ENCODE data around the gene MUC15. TPM values are rescaled to one million over a fixed set of nuclear protein-coding genes. Genes with fewer than 3 reads are reported as not detected.

MUC15 gene
- total RNA-seq, 8 experiments from 2014 or later = 0.14 to 2.6 (median 0.38) TPM; not detected in 3

GRCh38 chr11:26557666-26558065 is 14.4 kb downstream of the MUC15 start:
- in situ Hi-C loops (cut with MboI; ENCODE audit: low pct_unique_long_range_greater_than_20kb in 2 of 9, low sequenced_read_pairs in 9 of 9, unreplicated experiment in 9 of 9) = loop anchor here in 3 of 9 experiments (10.0 kb wide), 3 partner anchors 233 to 263 kb away; no protein-coding TSS in a partner anchor
- Histone ChIP-seq H3K27ac (no peak overlapping the region), H3K4me3 (no peak overlapping the region), H3K4me1 (replicated peaks in 1 of 2) (no peaks in the 10 kb centered on the region)
- WGBS, 10 experiments = 0 to 89% (median 25%) methylated on average over 1 to 3 of the region's 3 CpGs; no CpG with 5 or more reads in 3 of the 10 experiments
- no peak for ATAC-seq (replicated peaks in 6 of 8)

GRCh38 chr11:26556582-26556981 is 15.5 kb downstream of the MUC15 start:
- no peak overlapping the region for H3K4me3 ChIP-seq
- H3K4me1 ChIP-seq (replicated peaks in 1 of 2) = no peaks in the 10 kb centered on the region
- no peak overlapping the region for H3K27ac ChIP-seq
- no peak for ATAC-seq (replicated peaks in 6 of 8)
- in situ Hi-C loops (cut with MboI; ENCODE audit: low pct_unique_long_range_greater_than_20kb in 2 of 9, low sequenced_read_pairs in 9 of 9, unreplicated experiment in 9 of 9) = loop anchor here in 3 of 9 experiments (10.0 kb wide), 3 partner anchors 232 to 262 kb away; no protein-coding TSS in a partner anchor
- WGBS, 10 experiments = 60 to 100% (median 94%) methylated on average over 1 of the region's 1 CpG; no CpG with 5 or more reads in 4 of the 10 experiments

GRCh38 chr11:26554455-26554854 is 17.6 kb downstream of the MUC15 start:
- 0 to 100% (median 88%) methylated on average over 1 to 5 of the region's 5 CpGs; no CpG with 5 or more reads in 2 of the 10 experiments for WGBS, 10 experiments
- Histone ChIP-seq H3K4me3 (no peak overlapping the region), H3K4me1 (replicated peaks in 1 of 2) (no peaks in the 10 kb centered on the region), H3K27ac (no peak overlapping the region)
- in situ Hi-C loops (cut with MboI; ENCODE audit: low pct_unique_long_range_greater_than_20kb in 2 of 9, low sequenced_read_pairs in 9 of 9, unreplicated experiment in 9 of 9) = loop anchor here in 3 of 9 experiments (10.0 kb wide), 3 partner anchors 230 to 260 kb away; no protein-coding TSS in a partner anchor
- ATAC-seq (replicated peaks in 6 of 8) = peak in 3 of 8 experiments; percentile 29 to 89 (median 72)

GRCh38 chr11:26553182-26553581 is 18.9 kb downstream of the MUC15 start:
- Histone ChIP-seq H3K27ac (no peak overlapping the region), H3K4me3 (no peak overlapping the region), H3K4me1 (replicated peaks in 1 of 2) (no peaks in the 10 kb centered on the region)
- in situ Hi-C loops (cut with MboI; ENCODE audit: low pct_unique_long_range_greater_than_20kb in 2 of 9, low sequenced_read_pairs in 9 of 9, unreplicated experiment in 9 of 9) = loop anchor here in 3 of 9 experiments (10.0 kb wide), 3 partner anchors 228 to 258 kb away; no protein-coding TSS in a partner anchor
- ATAC-seq (replicated peaks in 6 of 8) = no peak
- 13 to 100% (median 60%) methylated on average over 1 to 2 of the region's 2 CpGs; no CpG with 5 or more reads in 1 of the 10 experiments for WGBS, 10 experiments

- peak in 1 of 8 experiments; percentile 23 for ATAC-seq (replicated peaks in 6 of 8)
- no peak overlapping the region for H3K4me3 ChIP-seq
- H3K27ac ChIP-seq = no peak overlapping the region
- no peaks in the 10 kb centered on the region for H3K4me1 ChIP-seq (replicated peaks in 1 of 2)
- WGBS, 10 experiments = 0 to 100% (median 48%) methylated on average over 1 of the region's 1 CpG; no CpG with 5 or more reads in 4 of the 10 experiments
- in situ Hi-C loops (cut with MboI; ENCODE audit: low pct_unique_long_range_greater_than_20kb in 2 of 9, low sequenced_read_pairs in 9 of 9, unreplicated experiment in 9 of 9) = loop anchor here in 3 of 9 experiments (10.0 kb wide), 3 partner anchors 226 to 256 kb away; no protein-coding TSS in a partner anchor
Measured at GRCh38 chr11:26551186-26551801, 20.8 kb downstream of the MUC15 start.

- H3K4me3 ChIP-seq = no peak overlapping the region
- in situ Hi-C loops (cut with MboI; ENCODE audit: low pct_unique_long_range_greater_than_20kb in 2 of 9, low sequenced_read_pairs in 9 of 9, unreplicated experiment in 9 of 9) = loop anchor here in 3 of 9 experiments (10.0 kb wide), 3 partner anchors 225 to 255 kb away; no protein-coding TSS in a partner anchor
- H3K4me1 ChIP-seq (replicated peaks in 1 of 2) = no peaks in the 10 kb centered on the region
- ATAC-seq (replicated peaks in 6 of 8) = no peak
- 8 to 100% (median 86%) methylated on average over 1 of the region's 1 CpG; no CpG with 5 or more reads in 1 of the 10 experiments for WGBS, 10 experiments
- H3K27ac ChIP-seq = no peak overlapping the region
Measured at GRCh38 chr11:26550022-26550421, 22.0 kb downstream of the MUC15 start.

- 0 to 100% (median 30%) methylated on average over 1 to 2 of the region's 2 CpGs; no CpG with 5 or more reads in 3 of the 10 experiments for WGBS, 10 experiments
- ATAC-seq (replicated peaks in 6 of 8) = no peak
- Histone ChIP-seq H3K27ac (no peak overlapping the region), H3K4me3 (no peak overlapping the region), H3K4me1 (replicated peaks in 1 of 2) (no peaks in the 10 kb centered on the region)
- in situ Hi-C loops (cut with MboI; ENCODE audit: low pct_unique_long_range_greater_than_20kb in 2 of 9, low sequenced_read_pairs in 9 of 9, unreplicated experiment in 9 of 9) = no loop called here
Measured at GRCh38 chr11:26549176-26549575, 22.9 kb downstream of the MUC15 start.

- ATAC-seq (replicated peaks in 6 of 8) = no peak
- H3K27ac ChIP-seq = no peak overlapping the region
- H3K4me3 ChIP-seq = no peak overlapping the region
- H3K4me1 ChIP-seq (replicated peaks in 1 of 2) = no peaks in the 10 kb centered on the region
- WGBS, 10 experiments = 50 to 100% (median 91%) methylated on average over 2 of the region's 2 CpGs; no CpG with 5 or more reads in 1 of the 10 experiments
- in situ Hi-C loops (cut with MboI; ENCODE audit: low pct_unique_long_range_greater_than_20kb in 2 of 9, low sequenced_read_pairs in 9 of 9, unreplicated experiment in 9 of 9) = no loop called here
Measured at GRCh38 chr11:26541870-26542269, 30.2 kb downstream of the MUC15 start.

- no peak for ATAC-seq (replicated peaks in 6 of 8)
- in situ Hi-C loops (cut with MboI; ENCODE audit: low pct_unique_long_range_greater_than_20kb in 2 of 9, low sequenced_read_pairs in 9 of 9, unreplicated experiment in 9 of 9) = no loop called here
- H3K27ac ChIP-seq = no peak overlapping the region
- H3K4me3 ChIP-seq = no peak overlapping the region
- 49 to 100% (median 100%) methylated on average over 1 to 3 of the region's 3 CpGs; no CpG with 5 or more reads in 1 of the 10 experiments for WGBS, 10 experiments
- H3K4me1 ChIP-seq (replicated peaks in 1 of 2) = no peaks in the 10 kb centered on the region
Measured at GRCh38 chr11:26539517-26539916, 32.5 kb downstream of the MUC15 start.

GRCh38 chr11:26537341-26537740 is 34.7 kb downstream of the MUC15 start:
- no peak overlapping the region for H3K4me3 ChIP-seq
- no peak overlapping the region for H3K27ac ChIP-seq
- WGBS, 10 experiments = 59 to 91% (median 81%) methylated on average over 2 to 4 of the region's 4 CpGs; no CpG with 5 or more reads in 1 of the 10 experiments
- H3K4me1 ChIP-seq (replicated peaks in 1 of 2) = no peaks in the 10 kb centered on the region
- no peak for ATAC-seq (replicated peaks in 6 of 8)
- in situ Hi-C loops (cut with MboI; ENCODE audit: low pct_unique_long_range_greater_than_20kb in 2 of 9, low sequenced_read_pairs in 9 of 9, unreplicated experiment in 9 of 9) = no loop called here

- ATAC-seq (replicated peaks in 6 of 8) = no peak
- H3K4me1 ChIP-seq (replicated peaks in 1 of 2) = no peaks in the 10 kb centered on the region
- 50 to 83% (median 57%) methylated on average over 1 of the region's 1 CpG; no CpG with 5 or more reads in 5 of the 10 experiments for WGBS, 10 experiments
- H3K27ac ChIP-seq = no peak overlapping the region
- in situ Hi-C loops (cut with MboI; ENCODE audit: low pct_unique_long_range_greater_than_20kb in 2 of 9, low sequenced_read_pairs in 9 of 9, unreplicated experiment in 9 of 9) = no loop called here
- no peak overlapping the region for H3K4me3 ChIP-seq
Measured at GRCh38 chr11:26527685-26528084, 44.4 kb downstream of the MUC15 start.

- no peak for ATAC-seq (replicated peaks in 6 of 8)
- WGBS, 10 experiments = 14 to 77% (median 60%) methylated on average over 2 to 12 of the region's 12 CpGs
- no peak overlapping the region for H3K27ac ChIP-seq
- in situ Hi-C loops (cut with MboI; ENCODE audit: low pct_unique_long_range_greater_than_20kb in 2 of 9, low sequenced_read_pairs in 9 of 9, unreplicated experiment in 9 of 9) = loop anchor here in 1 of 9 experiments (25.0 kb wide), 1 partner anchor 111 kb away; no protein-coding TSS in a partner anchor
- H3K4me3 ChIP-seq = no peak overlapping the region
- H3K4me1 ChIP-seq (replicated peaks in 1 of 2) = no peaks in the 10 kb centered on the region
Measured at GRCh38 chr11:26522912-26523610, 49.0 kb downstream of the MUC15 start.

- peak in 2 of 8 experiments; percentile 32 to 61 for ATAC-seq (replicated peaks in 6 of 8)
- in situ Hi-C loops (cut with MboI; ENCODE audit: low pct_unique_long_range_greater_than_20kb in 2 of 9, low sequenced_read_pairs in 9 of 9, unreplicated experiment in 9 of 9) = loop anchor here in 1 of 9 experiments (25.0 kb wide), 1 partner anchor 107 kb away; no protein-coding TSS in a partner anchor
- H3K27ac ChIP-seq = no peak overlapping the region
- H3K4me3 ChIP-seq = no peak overlapping the region
- 21 to 100% (median 81%) methylated on average over 1 to 2 of the region's 2 CpGs; no CpG with 5 or more reads in 2 of the 10 experiments for whole genome bisulfite sequencing, 10 experiments
- H3K4me1 ChIP-seq (replicated peaks in 1 of 2) = no peaks in the 10 kb centered on the region
Measured at GRCh38 chr11:26519469-26519868, 52.6 kb downstream of the MUC15 start.

All from motor neuron (in vitro differentiated cells).